ENCODE data around the gene KCNH4.

Gene KCNH4

DNA sequence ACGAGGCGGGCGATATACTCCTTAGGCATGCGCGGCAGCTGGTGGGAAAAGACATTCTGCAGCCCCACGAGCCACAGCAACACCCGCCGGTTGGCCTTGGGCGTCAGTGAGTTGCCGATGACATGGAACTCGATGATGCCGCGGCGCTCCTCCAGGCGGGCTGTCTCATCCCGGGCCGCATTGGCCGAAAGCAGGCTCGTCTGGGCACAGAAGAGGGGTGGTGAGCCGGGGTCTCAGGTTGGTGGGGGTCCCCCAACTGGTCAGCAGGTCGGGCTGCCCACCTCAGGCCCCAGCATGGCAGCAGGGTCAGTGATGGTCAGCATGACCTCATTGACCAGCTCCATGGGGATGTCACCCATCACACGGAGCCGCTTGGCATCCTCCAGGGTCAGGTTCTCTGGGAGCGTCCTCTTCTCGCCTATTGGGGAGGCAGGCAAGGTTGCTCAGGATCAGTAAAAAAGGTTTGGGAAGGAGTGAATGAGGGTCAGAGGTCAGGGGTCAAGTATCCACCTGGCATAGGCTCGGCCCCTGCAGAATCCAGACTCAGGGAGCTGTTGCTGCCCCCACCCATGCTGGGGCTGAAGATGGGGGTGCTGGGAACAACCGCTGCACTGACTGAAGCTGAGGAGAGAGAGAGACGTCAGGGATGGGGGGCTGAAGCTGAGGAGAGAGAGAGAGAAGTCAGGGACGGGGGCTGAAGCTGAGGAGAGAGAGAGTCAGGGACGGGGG lies 63.4 kb downstream of the KCNH4 start:
- DNase-seq = no peak
- TF ChIP-seq POLR2A (IDR thresholded peaks at IDR 0.05; ENCODE audit: low read length) (no peak), GATA1 (IDR thresholded peaks at IDR 0.05; ENCODE audit: low read depth, low read length) (no peak)

DNA sequence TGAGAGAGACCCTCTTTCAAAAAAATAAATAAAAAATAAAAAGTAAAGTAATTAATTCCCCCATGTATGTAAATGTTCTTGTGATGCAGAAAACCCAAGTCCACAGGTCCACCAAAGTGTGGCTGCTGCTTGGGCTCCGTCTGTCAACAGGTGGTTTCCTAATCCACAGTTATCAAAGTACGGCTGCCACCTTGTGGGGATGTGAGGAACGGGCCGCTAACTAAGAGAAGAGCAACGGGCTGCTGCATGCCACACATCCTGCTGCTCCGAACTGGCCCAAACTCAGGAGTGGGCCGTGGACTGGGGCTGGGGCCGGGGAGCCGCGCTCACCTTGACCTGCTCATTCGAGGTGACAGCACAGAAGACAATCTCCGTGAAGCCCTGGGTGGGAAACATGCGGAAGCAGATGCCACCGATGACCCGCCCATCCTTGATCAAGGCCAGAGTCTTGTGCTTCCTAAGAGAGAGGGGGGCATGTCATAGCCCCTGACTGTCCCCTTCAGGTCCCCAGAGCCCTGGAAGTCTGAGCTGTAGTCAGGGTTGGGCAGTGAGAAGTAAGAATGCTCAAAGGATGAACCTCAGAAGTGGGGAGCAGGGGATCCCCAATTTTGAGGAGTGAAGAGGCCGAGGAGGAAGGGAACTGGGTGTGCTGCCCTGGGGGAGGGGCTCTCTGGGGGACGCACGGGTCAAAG lies 64.1 kb downstream of the KCNH4 start:
- TF ChIP-seq GATA1 (IDR thresholded peaks at IDR 0.05; ENCODE audit: low read depth, low read length) (no peak), POLR2A (IDR thresholded peaks at IDR 0.05; ENCODE audit: low read length) (no peak)

GRCh38 chr17:42114118-42114517 lies 66.8 kb downstream of the KCNH4 start:
- TF ChIP-seq GATA1 (IDR thresholded peaks at IDR 0.05; ENCODE audit: low read depth, low read length) (no peak), POLR2A (IDR thresholded peaks at IDR 0.05; ENCODE audit: low read length) (no peak)
- no peak for DNase-seq

More for the DNA sequence above, 64.1 kb downstream of the KCNH4 start:
- peak; percentile 76 to 87 for DNase-seq

GRCh38 chr17:42113293-42114069 lies 67.5 kb downstream of the KCNH4 start:
- TF ChIP-seq GATA1 (IDR thresholded peaks at IDR 0.05; ENCODE audit: low read depth, low read length) (no peak), POLR2A (IDR thresholded peaks at IDR 0.05; ENCODE audit: low read length) (no peak)
- DNase-seq = no peak

DNA sequence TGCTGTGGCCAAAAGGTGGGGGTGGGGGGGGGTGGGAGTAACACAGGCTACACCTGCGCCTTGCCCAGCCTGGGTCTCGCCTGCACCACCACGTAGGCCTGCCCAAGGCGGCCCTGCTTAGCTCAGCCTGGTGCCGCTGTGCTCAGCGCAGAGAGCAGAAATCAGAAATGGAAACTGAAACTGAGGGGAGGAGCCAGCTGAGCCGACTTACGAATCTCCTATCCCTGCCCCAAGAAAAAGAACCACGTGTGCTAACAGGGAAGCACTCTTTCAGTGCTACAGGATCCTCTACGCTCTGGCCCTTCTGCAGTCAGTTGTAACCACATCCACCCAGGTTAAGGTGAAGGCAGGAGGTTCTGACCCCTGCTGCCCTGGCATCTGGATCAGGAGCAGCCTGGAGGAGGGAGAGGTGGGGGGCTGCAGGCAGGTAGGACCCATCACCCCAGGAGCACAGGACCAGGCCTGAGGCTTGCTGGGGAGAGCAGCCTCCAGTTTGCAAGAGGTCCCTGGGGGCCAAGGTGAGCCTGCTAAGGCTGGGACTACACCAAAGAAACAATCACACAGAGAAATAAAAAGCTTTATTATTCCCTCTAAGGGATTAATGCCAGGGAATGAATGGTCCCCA lies 68.3 kb downstream of the KCNH4 start, which contains the start of gene DHX58:
DHX58 (minus strand) TSS at position 163 of the 625 bp plus-strand sequence. CDS start 822 bp downstream, outside the sequence.
- DNase-seq = peak; percentile 84 to 86
- peak; percentile 64 for TF ChIP-seq POLR2A (IDR thresholded peaks at IDR 0.05; ENCODE audit: low read length)
- TF ChIP-seq GATA1 (IDR thresholded peaks at IDR 0.05; ENCODE audit: low read depth, low read length) = no peak

- DNase-seq = peak in 1 of 2 experiments; percentile 51
These were observed 68.9 kb downstream of the KCNH4 start for GRCh38 chr17:42111871-42112551.

DNA sequence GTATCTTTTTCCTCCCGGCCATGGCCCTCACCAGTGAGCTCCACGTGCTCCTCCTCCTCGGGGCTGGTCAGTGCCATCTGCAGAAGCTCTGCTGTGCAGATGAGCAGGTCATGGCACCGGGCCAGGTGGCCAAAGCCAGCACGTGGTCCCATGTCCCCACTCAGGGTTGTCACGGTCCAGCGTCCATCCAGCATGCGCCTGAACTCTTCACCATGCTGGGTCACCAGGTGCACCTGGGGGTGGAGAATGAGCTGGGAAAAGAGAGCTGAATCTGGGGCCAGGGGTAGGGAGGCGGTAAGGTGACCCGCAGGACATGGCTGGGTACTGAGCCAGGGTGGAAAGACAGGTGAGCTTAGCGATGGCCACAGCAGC lies 69.7 kb downstream of the KCNH4 start:
- TF ChIP-seq POLR2A (IDR thresholded peaks at IDR 0.05; ENCODE audit: low read length) (no peak), GATA1 (IDR thresholded peaks at IDR 0.05; ENCODE audit: low read depth, low read length) (no peak)
- no peak for DNase-seq

More at GRCh38 chr17:42111871-42112551, 68.9 kb downstream of the KCNH4 start:
- TF ChIP-seq POLR2A (IDR thresholded peaks at IDR 0.05; ENCODE audit: low read length) (no peak), GATA1 (IDR thresholded peaks at IDR 0.05; ENCODE audit: low read depth, low read length) (no peak)

DNA sequence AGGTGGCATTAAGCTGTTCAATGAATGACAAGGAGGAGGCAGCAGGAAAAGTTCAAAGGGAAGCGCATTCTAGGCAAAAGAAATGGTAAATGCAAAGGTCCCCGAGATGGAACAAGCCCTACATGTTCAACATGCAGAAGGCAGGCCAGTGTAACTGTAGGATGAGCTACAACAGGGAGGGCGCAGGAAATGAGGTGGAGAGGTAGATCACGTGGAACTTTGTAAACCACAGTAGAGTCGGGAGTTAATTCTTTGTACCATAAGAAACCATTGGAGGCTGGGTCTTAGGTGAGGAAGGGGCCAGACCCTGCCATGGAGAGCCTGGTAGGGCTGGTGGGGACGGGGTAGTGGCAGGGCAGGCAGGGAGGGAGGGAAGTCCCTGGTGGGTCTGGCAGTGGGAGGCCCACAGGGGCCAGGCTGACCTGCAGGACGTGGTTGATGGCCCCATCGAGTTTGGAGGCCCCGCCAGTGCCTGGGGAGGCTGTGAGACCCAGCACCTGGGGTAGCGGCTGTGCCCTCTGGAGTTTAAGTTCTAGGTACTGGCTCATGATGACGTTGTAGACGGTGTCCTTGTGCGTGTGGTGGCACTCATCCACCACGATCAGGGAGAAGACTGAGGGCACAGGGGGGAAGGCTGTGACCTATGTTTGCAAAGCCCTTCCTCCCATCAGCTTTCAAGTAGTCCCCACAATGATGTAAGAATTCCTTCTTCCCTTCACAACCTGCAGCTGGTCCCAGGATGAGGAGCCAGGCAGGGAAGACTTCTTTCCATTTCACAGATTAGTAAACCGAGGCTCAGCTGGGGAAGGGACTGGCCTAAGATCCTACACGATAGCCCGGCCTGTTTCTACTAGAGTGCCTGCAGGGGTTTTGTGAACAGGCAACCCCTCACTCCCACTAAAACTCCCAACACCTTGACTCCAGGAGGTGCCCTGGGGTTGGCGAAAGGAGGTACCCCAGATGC lies 70.4 kb downstream of the KCNH4 start:
- TF ChIP-seq GATA1 (IDR thresholded peaks at IDR 0.05; ENCODE audit: low read depth, low read length) (no peak), POLR2A (IDR thresholded peaks at IDR 0.05; ENCODE audit: low read length) (no peak)

DNA sequence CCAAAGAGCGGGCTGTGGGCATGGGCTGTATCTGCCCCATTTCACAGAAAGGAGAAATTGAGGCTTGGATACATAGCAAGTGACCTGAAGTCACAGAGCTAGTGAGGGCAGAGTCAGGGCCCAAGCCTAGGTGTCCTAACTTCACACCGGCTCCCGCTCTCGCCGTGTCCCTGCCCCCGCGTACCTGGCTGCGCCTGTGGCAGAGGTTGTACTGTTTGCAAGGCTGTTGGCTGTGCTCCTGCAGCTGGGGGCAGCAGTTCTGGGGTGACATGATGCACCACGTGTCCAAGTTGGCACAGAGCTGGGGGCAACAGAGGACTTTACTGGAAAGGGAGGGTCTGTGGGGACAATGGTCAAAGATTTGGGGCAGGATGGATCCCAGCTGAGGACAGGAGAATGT lies 71.9 kb downstream of the KCNH4 start:
- no peak for DNase-seq
- TF ChIP-seq GATA1 (IDR thresholded peaks at IDR 0.05; ENCODE audit: low read depth, low read length) (no peak), POLR2A (IDR thresholded peaks at IDR 0.05; ENCODE audit: low read length) (no peak)

More for the DNA sequence above, 70.4 kb downstream of the KCNH4 start:
- no peak for DNase-seq

- no peak for TF ChIP-seq POLR2A (IDR thresholded peaks at IDR 0.05; ENCODE audit: low read length)
- no peak for TF ChIP-seq GATA1 (IDR thresholded peaks at IDR 0.05; ENCODE audit: low read depth, low read length)
- DNase-seq = peak; percentile 84 to 91
These were observed 73.1 kb downstream of the KCNH4 start for GRCh38 chr17:42107597-42108576.

- no peak for DNase-seq
- TF ChIP-seq GATA1 (IDR thresholded peaks at IDR 0.05; ENCODE audit: low read depth, low read length) = no peak
- no peak for TF ChIP-seq POLR2A (IDR thresholded peaks at IDR 0.05; ENCODE audit: low read length)
These were observed 73.8 kb downstream of the KCNH4 start for GRCh38 chr17:42107124-42107523.

Data from erythroblast (primary cell).